HEK293 (cell line): ENCODE results near the gene PLEKHA7.

ENCODE experiments used
- CTCF ChIP-seq: fragments of 450-650 bp; formaldehyde crosslinking; IDR thresholded peaks from 2 replicates; pipeline ENCODE4 v1.5.1; 2016; ENCODE audit warnings: missing biosample characterization, missing genetic modification characterization
- KLF10 ChIP-seq: fragments of 450-650 bp; IDR thresholded peaks from 2 replicates; pipeline ENCODE4 v1.5.1; 2018; ENCODE audit warnings: missing biosample characterization, mild to moderate bottlenecking, missing genetic modification characterization
- MYNN ChIP-seq: fragments of 450-650 bp; formaldehyde crosslinking; IDR thresholded peaks from 2 replicates; pipeline ENCODE4 v1.5.1; 2016; ENCODE audit warnings: missing biosample characterization, missing genetic modification characterization, borderline replicate concordance
- PATZ1 ChIP-seq: fragments of 450-650 bp; formaldehyde crosslinking; IDR thresholded peaks from 2 replicates; pipeline ENCODE4 v1.5.1; 2016; ENCODE audit warnings: missing biosample characterization, missing genetic modification characterization
- ZBTB7A ChIP-seq: fragments of 450-650 bp; formaldehyde crosslinking; IDR thresholded peaks from 2 replicates; pipeline ENCODE4 v1.5.1; 2016; ENCODE audit warnings: low read depth, missing biosample characterization, missing genetic modification characterization
- ZNF221 ChIP-seq: fragments of 450-650 bp; formaldehyde crosslinking; IDR thresholded peaks from 2 replicates; pipeline ENCODE4 v1.5.1; 2017; ENCODE audit warnings: missing biosample characterization, missing genetic modification characterization, borderline replicate concordance
- ZNF398 ChIP-seq: fragments of 450-650 bp; formaldehyde crosslinking; IDR thresholded peaks from 2 replicates; pipeline ENCODE4 v1.5.1; 2017; ENCODE audit warnings: missing biosample characterization, missing genetic modification characterization
- ZSCAN23 ChIP-seq: fragments of 450-650 bp; formaldehyde crosslinking; IDR thresholded peaks from 2 replicates; pipeline ENCODE4 v1.5.1; 2016; ENCODE audit warnings: missing biosample characterization, missing genetic modification characterization
- TF ChIP-seq, protein P1 (sequence below): fragments of 450-650 bp; formaldehyde crosslinking; IDR thresholded peaks from 2 replicates; pipeline ENCODE4 v1.5.1; 2016; ENCODE audit warnings: missing biosample characterization, missing genetic modification characterization
- TF ChIP-seq, protein P2 (sequence below): sonication (generic); formaldehyde crosslinking; IDR thresholded peaks from 2 replicates; pipeline ENCODE4 v1.8.1; 2022; ENCODE audit warnings: mild to moderate bottlenecking, moderate library complexity, missing genetic modification reagents
- TF ChIP-seq, protein P3 (sequence below): fragments of 450-650 bp; formaldehyde crosslinking; IDR thresholded peaks from 2 replicates; pipeline ENCODE4 v1.5.1; 2016; ENCODE audit warnings: missing biosample characterization, missing genetic modification characterization

- no peak for TF ChIP-seq CTCF
- no peak for TF ChIP-seq ZSCAN23 (tag by site-specific recombination)
- TF ChIP-seq ZNF221 (tag by site-specific recombination) = no peak
- no peak for TF ChIP-seq KLF10 (tag by site-specific recombination)
- no peak for TF ChIP-seq MYNN (tag by site-specific recombination)
- TF ChIP-seq, protein P1, sequence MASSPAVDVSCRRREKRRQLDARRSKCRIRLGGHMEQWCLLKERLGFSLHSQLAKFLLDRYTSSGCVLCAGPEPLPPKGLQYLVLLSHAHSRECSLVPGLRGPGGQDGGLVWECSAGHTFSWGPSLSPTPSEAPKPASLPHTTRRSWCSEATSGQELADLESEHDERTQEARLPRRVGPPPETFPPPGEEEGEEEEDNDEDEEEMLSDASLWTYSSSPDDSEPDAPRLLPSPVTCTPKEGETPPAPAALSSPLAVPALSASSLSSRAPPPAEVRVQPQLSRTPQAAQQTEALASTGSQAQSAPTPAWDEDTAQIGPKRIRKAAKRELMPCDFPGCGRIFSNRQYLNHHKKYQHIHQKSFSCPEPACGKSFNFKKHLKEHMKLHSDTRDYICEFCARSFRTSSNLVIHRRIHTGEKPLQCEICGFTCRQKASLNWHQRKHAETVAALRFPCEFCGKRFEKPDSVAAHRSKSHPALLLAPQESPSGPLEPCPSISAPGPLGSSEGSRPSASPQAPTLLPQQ (tag by site-specific recombination) = no peak
- no peak for TF ChIP-seq PATZ1
- TF ChIP-seq ZNF398 (tag by site-specific recombination) = no peak
- TF ChIP-seq, protein P2, sequence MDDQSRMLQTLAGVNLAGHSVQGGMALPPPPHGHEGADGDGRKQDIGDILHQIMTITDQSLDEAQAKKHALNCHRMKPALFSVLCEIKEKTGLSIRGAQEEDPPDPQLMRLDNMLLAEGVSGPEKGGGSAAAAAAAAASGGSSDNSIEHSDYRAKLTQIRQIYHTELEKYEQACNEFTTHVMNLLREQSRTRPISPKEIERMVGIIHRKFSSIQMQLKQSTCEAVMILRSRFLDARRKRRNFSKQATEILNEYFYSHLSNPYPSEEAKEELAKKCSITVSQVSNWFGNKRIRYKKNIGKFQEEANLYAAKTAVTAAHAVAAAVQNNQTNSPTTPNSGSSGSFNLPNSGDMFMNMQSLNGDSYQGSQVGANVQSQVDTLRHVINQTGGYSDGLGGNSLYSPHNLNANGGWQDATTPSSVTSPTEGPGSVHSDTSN = no peak
- no peak for TF ChIP-seq ZBTB7A
- TF ChIP-seq, protein P3, sequence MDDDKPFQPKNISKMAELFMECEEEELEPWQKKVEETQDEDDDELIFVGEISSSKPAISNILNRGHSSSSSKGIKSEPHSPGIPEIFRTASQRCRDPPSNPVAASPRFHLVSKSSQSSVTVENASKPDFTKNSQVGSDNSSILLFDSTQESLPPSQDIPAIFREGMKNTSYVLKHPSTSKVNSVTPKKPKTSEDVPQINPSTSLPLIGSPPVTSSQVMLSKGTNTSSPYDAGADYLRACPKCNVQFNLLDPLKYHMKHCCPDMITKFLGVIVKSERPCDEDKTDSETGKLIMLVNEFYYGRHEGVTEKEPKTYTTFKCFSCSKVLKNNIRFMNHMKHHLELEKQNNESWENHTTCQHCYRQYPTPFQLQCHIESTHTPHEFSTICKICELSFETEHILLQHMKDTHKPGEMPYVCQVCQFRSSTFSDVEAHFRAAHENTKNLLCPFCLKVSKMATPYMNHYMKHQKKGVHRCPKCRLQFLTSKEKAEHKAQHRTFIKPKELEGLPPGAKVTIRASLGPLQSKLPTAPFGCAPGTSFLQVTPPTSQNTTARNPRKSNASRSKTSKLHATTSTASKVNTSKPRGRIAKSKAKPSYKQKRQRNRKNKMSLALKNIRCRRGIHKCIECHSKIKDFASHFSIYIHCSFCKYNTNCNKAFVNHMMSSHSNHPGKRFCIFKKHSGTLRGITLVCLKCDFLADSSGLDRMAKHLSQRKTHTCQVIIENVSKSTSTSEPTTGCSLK (tag by site-specific recombination) = no peak
These were observed 214.3 kb downstream of the PLEKHA7 start for GRCh38 chr11:16799890-16800289.
